Right lobe of liver (tissue), 6 donors: ENCODE results near the gene MTSS2. TPM values are rescaled to one million over a fixed set of nuclear protein-coding genes. Genes with fewer than 3 reads are reported as not detected.

Source experiments
- ATAC-seq, 4 donors: fragments of 200-7000 bp; cut with Tn5 transposase; one replicate each; pipeline ENCODE4 v1.9.1; 2020; ENCODE audit warnings: mild to moderate bottlenecking in 4 of 4, moderate library complexity in 4 of 4
- DNase-seq, 3 donors: peaks; one replicate each; pipeline ENCODE4 v3.0.0-alpha.2; 2020
- H3K27ac ChIP-seq, 3 donors: fragments of 200-600 bp; one replicate each; pipeline ENCODE4 v1.8.0; 2022
- H3K27me3 ChIP-seq, 2 donors: fragments of 200-600 bp; one replicate each; pipeline ENCODE4 v1.8.0; 2022
- H3K36me3 ChIP-seq, 4 donors: fragments of 200-600 bp; sonication (generic) in 1 of 4; one replicate each; pipeline versions ENCODE4 v1.5.1 to v1.8.0; 2017 to 2022; ENCODE audit warnings: control low read depth in 1 of 4
- H3K4me1 ChIP-seq, 4 donors: fragments of 200-600 bp; sonication (generic) in 1 of 4; one replicate each; pipeline versions ENCODE4 v1.5.1 to v1.8.0; 2017 to 2022; ENCODE audit warnings: control low read depth in 1 of 4
- H3K4me3 ChIP-seq, 3 donors: fragments of 200-600 bp; one replicate each; pipeline ENCODE4 v1.8.0; 2022
- H3K9me3 ChIP-seq, 4 donors: fragments of 200-600 bp; sonication (generic) in 1 of 4; one replicate each; pipeline versions ENCODE4 v1.5.1 to v1.8.0; 2017 to 2022; ENCODE audit warnings: control low read depth in 1 of 4
- POLR2A ChIP-seq: fragments of 450-650 bp; IDR thresholded peaks from one replicate; pipeline ENCODE4 v1.6.1; 2017; ENCODE audit warnings: antibody characterized with exemption, mild to moderate bottlenecking
- WGBS: methylation state at CpG from one replicate; pipeline ENCODE4 v1.1.6; 2018; ENCODE audit warnings: low coverage, low lambda C conversion rate; ENCODE audit not compliant: insufficient coverage; ENCODE audit errors: missing lambda C conversion rate; 5-methylcytosine and 5-hydroxymethylcytosine counted together
- intact Hi-C, 2 donors: fragments of 100-400 bp; cut with DNase I; formaldehyde crosslinking; loops; one replicate each; pipeline versions ENCODE4 v1.11.2 to v1.14.1; 2022
- total RNA-seq, 6 experiments: library from RNA; depleted of rRNA in 2 of 6; stranded (reverse); fragments of >200 nt in 2 of 6; fragmentation: NEBNext Ultra II Directional in 3 of 6; extraction: Animal tissue kit (Norgen Biotek cat#: 25700) in 3 of 6; gene quantifications; one replicate each; pipeline versions ENCODE4 v1.1.0 to v1.2.4, GENCODE V29; 2016 to 2023
- TF ChIP-seq, protein P1 (sequence below), 4 donors: fragments of 200-600 bp in 3 of 4; fragments of 450-650 bp in 1 of 4; IDR thresholded peaks; one replicate each; pipeline versions ENCODE4 v1.5.1 to v1.8.0; 2016 to 2022; ENCODE audit warnings: antibody characterized with exemption in 4 of 4, mild to moderate bottlenecking in 2 of 4
- donor health status: DM: no; HTN: yes; CAD: no.
- donor health status: DM: no; HTN: no; CAD: no.
- donor health status: DM: no; HTN: no; CAD: no.
- donor health status: DM: no; HTN: yes; CAD: no.
- donor health status: DM: no; HTN: yes; CAD: no.

Gene MTSS2
- total RNA-seq, 6 experiments from 2014 or later = 28.5 to 117 (median 80.2) TPM

DNA sequence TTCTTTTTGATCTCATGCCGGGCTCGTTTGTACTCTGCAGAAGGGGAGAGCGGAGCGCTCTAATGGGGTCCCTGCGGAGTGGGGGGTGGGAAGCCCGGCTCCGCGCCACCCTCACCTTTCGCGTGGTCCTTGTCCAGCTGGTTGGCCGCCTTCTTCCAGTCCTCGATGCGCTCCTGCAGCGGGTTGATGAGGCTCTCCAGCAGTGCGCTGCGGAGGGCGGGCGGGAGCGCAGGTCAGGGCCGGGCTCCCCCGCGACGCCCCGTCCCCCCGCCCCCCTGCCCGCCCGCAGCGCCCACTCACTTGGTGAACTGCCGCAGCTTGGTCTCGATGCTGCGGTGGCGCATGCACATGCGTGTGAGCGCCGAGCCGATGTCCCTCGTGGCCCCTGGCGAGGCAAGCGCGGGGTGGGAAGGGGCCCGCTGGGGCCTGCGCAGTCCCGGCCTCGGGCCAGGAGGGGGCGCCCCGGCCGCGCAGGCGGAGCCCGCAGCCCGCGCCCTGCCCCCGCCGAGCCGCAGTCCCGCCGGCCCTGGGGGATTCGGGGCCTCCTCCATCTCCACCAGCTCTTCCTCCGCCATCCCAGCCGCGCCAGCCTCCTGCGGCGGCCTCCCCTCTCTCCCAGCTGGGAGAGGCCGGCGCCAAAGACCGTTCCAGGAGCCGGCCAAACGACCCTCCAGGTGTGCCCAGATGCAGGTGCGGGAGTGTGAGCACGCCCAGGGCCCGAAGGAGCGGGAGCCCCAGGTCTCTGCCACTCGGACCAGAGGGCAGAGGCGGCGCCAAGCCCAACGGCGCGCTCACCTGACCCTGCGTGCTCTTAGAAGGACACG is 6.0 kb downstream of the MTSS2 start:
- ATAC-seq = no peak
- Histone ChIP-seq H3K27me3 (no peaks in the 10 kb centered on the region), H3K36me3 (peaks cover 0 to 46% (median 23%) of the 10 kb centered on the region in 4 donors), H3K27ac (no peak overlapping the region), H3K9me3 (no peaks in the 10 kb centered on the region), H3K4me3 (no peak overlapping the region), H3K4me1 (peaks cover 0 to 40% (median 13%) of the 10 kb centered on the region in 4 donors)
- intact Hi-C loops = loop anchor here (5.0 to 10.0 kb wide), 4 partner anchors 55 to 87 kb away; no protein-coding TSS in a partner anchor
- WGBS = 80% methylated on average over 12 of the region's 80 CpGs
- DNase-seq = peak in 2 of 3 donors; percentile 23 to 46
- TF ChIP-seq, protein P1, sequence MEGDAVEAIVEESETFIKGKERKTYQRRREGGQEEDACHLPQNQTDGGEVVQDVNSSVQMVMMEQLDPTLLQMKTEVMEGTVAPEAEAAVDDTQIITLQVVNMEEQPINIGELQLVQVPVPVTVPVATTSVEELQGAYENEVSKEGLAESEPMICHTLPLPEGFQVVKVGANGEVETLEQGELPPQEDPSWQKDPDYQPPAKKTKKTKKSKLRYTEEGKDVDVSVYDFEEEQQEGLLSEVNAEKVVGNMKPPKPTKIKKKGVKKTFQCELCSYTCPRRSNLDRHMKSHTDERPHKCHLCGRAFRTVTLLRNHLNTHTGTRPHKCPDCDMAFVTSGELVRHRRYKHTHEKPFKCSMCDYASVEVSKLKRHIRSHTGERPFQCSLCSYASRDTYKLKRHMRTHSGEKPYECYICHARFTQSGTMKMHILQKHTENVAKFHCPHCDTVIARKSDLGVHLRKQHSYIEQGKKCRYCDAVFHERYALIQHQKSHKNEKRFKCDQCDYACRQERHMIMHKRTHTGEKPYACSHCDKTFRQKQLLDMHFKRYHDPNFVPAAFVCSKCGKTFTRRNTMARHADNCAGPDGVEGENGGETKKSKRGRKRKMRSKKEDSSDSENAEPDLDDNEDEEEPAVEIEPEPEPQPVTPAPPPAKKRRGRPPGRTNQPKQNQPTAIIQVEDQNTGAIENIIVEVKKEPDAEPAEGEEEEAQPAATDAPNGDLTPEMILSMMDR (IDR thresholded peaks at IDR 0.05) = peak; percentile 7 to 44 (median 29)
- no peak for TF ChIP-seq POLR2A

DNA sequence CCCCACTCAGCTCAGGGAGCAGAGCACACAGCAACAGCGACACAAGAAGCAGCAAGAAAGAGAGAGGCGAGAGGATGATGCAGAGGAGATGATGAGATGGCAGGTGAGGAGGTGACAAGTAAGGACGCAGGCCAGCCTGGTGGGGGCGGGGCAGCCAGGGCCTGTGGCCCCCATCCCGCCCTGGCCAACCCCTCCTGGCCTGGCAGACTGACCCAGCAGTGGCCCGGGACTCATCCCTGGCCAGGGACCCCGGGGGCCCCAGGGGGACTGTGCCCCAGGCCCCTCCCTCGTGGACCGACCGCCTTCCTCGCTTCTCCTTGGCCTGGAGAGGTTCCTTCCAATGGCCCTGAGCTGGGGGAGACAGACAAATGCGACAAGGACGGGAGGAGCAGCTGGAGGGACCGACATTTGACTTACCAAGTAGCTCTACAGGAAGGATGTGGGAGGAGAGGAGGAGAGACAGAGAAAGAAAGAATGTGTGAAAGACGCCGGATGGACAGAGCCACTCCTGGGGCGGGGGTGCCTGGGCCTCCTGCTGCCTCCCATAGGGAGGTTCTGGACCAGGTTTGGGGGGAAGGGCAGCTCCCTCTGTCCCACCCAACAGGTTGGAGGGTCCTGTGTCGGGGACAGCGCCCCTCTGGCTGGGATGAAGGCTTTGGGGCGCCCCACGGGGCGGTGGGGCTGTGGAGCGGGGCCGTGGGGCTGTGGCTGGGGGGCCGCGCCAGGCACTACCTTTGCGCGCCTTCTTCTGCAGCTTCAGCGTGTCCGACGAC is 6.8 kb downstream of the MTSS2 start:
- no peak for ATAC-seq
- 61% methylated on average over 12 of the region's 31 CpGs for WGBS
- intact Hi-C loops = loop anchor here in 1 of 2 donors (5.0 kb wide), 1 partner anchor 78 kb away; no protein-coding TSS in a partner anchor
- no peak overlapping the region for H3K27ac ChIP-seq
- peak in 1 of 3 donors; percentile 29 for DNase-seq
- peaks cover 0 to 32% (median 13%) of the 10 kb centered on the region in 4 donors for H3K4me1 ChIP-seq
- H3K4me3 ChIP-seq = no peak overlapping the region
- no peaks in the 10 kb centered on the region for H3K9me3 ChIP-seq
- H3K27me3 ChIP-seq = no peaks in the 10 kb centered on the region
- peaks cover 0 to 53% (median 27%) of the 10 kb centered on the region in 4 donors for H3K36me3 ChIP-seq
- TF ChIP-seq, protein P1 (IDR thresholded peaks at IDR 0.05) = no peak
- no peak for TF ChIP-seq POLR2A

GRCh38 chr16:70678121-70678897 is 7.5 kb downstream of the MTSS2 start:
- no peaks in the 10 kb centered on the region for H3K9me3 ChIP-seq
- H3K4me3 ChIP-seq = no peak overlapping the region
- 72% methylated on average over 12 of the region's 22 CpGs for WGBS
- H3K27ac ChIP-seq = no peak overlapping the region
- ATAC-seq (no peak), DNase-seq (peak in 1 of 3 donors; percentile 47)
- no peaks in the 10 kb centered on the region for H3K27me3 ChIP-seq
- peaks cover 0 to 61% (median 30%) of the 10 kb centered on the region in 4 donors for H3K36me3 ChIP-seq
- intact Hi-C loops = loop anchor here in 1 of 2 donors (5.0 kb wide), 1 partner anchor 79 kb away; no protein-coding TSS in a partner anchor
- H3K4me1 ChIP-seq = peaks cover 0 to 24% (median 11%) of the 10 kb centered on the region in 4 donors
- TF ChIP-seq, protein P1 (IDR thresholded peaks at IDR 0.05) = no peak
- no peak for TF ChIP-seq POLR2A

DNA sequence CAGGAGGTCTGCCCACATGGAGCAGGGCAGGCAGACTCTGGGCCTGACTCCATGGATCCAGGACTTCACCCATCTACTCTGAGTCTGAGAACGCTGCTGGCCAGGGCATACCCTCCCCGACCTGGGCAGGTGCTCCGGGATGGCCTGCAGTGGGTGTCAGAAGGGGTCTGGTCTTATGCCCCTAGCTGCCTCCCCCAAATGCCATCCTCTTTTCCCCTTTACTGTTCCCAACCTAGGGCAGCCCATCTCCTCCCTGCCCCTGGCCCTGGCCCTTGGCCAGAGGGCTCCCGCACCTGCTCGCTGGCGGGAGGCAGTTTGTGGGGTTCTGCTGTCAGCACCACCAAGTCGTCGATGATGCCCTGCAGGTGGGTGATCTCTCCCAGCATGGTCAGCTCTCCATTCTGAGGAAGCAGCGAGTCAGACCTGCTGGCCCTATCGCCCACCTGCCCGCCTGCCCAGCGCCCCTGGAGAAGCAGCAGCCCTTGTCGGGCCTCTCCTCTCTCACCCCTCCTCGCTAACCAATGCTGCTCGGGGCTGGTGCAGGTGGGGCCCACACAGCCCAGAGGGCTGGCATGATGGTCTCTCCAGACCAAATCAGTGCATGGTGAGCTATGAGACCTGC is 8.2 kb downstream of the MTSS2 start:
- H3K4me1 ChIP-seq = peaks cover 0 to 17% (median 8%) of the 10 kb centered on the region in 4 donors
- H3K9me3 ChIP-seq = no peaks in the 10 kb centered on the region
- no CpG with 5 or more reads among the region's 15 CpGs for WGBS
- no peak for TF ChIP-seq POLR2A
- TF ChIP-seq, protein P1 (IDR thresholded peaks at IDR 0.05) = no peak
- no peak overlapping the region for H3K4me3 ChIP-seq
- H3K27me3 ChIP-seq = no peaks in the 10 kb centered on the region
- H3K36me3 ChIP-seq = peaks cover 0 to 68% (median 34%) of the 10 kb centered on the region in 4 donors
- ATAC-seq = no peak
- intact Hi-C loops = loop anchor here in 1 of 2 donors (5.0 kb wide), 1 partner anchor 80 kb away; no protein-coding TSS in a partner anchor
- DNase-seq = peak in 1 of 3 donors; percentile 55
- H3K27ac ChIP-seq = no peak overlapping the region
